GM18505 (cell line): ENCODE measurements around the gene ACOT4.
A peak's percentile ranks its signal among the peaks of the same experiment; 100 is the strongest.
"Not testable (repeated sequence)": the region's sequence is repeated elsewhere in the genome, so short reads cannot be mapped to it uniquely, and the experiment has no call there.

Experiments used
- ATAC-seq: cut with Tn5 transposase; IDR thresholded peaks from one replicate; pipeline ENCODE4 v1.9.1; 2021; ENCODE audit not compliant: unreplicated experiment
- POLR2A ChIP-seq: IDR thresholded peaks from 4 replicates; pipeline ENCODE4 v1.6.1; 2011; ENCODE audit warnings: borderline replicate concordance; ENCODE audit not compliant: insufficient read depth, insufficient read length; ENCODE audit errors: extremely low read depth

The ACOT4 gene

GRCh38 chr14:73569185-73569958 lies 22.3 kb upstream of the ACOT4 start, which contains the start of gene ACOT2:
TSS of gene ACOT2 (plus strand) at chr14:73569213. CDS start at chr14:73569241, 28 bp downstream.
- peak; percentile 63 for ATAC-seq
- peak; percentile 40 for TF ChIP-seq POLR2A

- ATAC-seq, result peak; percentile 47
Observed at GRCh38 chr14:73570913-73571312, 20.8 kb upstream of the ACOT4 start.

- not testable (repeated sequence) for ATAC-seq
Observed at GRCh38 chr14:73573034-73573433, 18.6 kb upstream of the ACOT4 start.

GRCh38 chr14:73573740-73574139 lies 17.9 kb upstream of the ACOT4 start:
- not testable (repeated sequence) for ATAC-seq

GRCh38 chr14:73574251-73574650 lies 17.4 kb upstream of the ACOT4 start:
- ATAC-seq, result not testable (repeated sequence)

GRCh38 chr14:73576391-73576790 lies 15.3 kb upstream of the ACOT4 start:
- ATAC-seq, result no peak

GRCh38 chr14:73577214-73577613 lies 14.5 kb upstream of the ACOT4 start:
- not testable (repeated sequence) for ATAC-seq

More at GRCh38 chr14:73576391-73576790, 15.3 kb upstream of the ACOT4 start:
- TF ChIP-seq POLR2A, result no peak

GRCh38 chr14:73582102-73582979 lies 9.3 kb upstream of the ACOT4 start:
- not testable (repeated sequence) for ATAC-seq

GRCh38 chr14:73588695-73589094 lies 3.0 kb upstream of the ACOT4 start:
- TF ChIP-seq POLR2A, result no peak
- no peak for ATAC-seq

- ATAC-seq, result no peak
- no peak for TF ChIP-seq POLR2A
Observed at GRCh38 chr14:73589116-73589515, 2.6 kb upstream of the ACOT4 start.

GRCh38 chr14:73590673-73591004 lies 1.0 kb upstream of the ACOT4 start:
- not testable (repeated sequence) for ATAC-seq

GRCh38 chr14:73594491-73594890 lies 2.8 kb downstream of the ACOT4 start:
- TF ChIP-seq POLR2A, result no peak
- ATAC-seq, result no peak

GRCh38 chr14:73599499-73599898 lies 7.8 kb downstream of the ACOT4 start:
- TF ChIP-seq POLR2A, result no peak
- ATAC-seq, result no peak

GRCh38 chr14:73602994-73603393 lies 11.3 kb downstream of the ACOT4 start:
- TF ChIP-seq POLR2A, result no peak
- no peak for ATAC-seq

- no peak for ATAC-seq
- no peak for TF ChIP-seq POLR2A
Observed at GRCh38 chr14:73606271-73606670, 14.6 kb downstream of the ACOT4 start.

GRCh38 chr14:73607241-73607640 lies 15.6 kb downstream of the ACOT4 start:
- ATAC-seq, result no peak
- TF ChIP-seq POLR2A, result no peak
